ENCODE results near the gene ARL8B.
"Not testable (repeated sequence)": the region's sequence is repeated elsewhere in the genome, so short reads cannot be mapped to it uniquely, and the experiment has no call there.

The ARL8B gene

GRCh38 chr3:5113726-5114125, 8.4 kb upstream of the ARL8B start:
- DNase-seq = not testable (repeated sequence)

GRCh38 chr3:5115506-5116162, 6.5 kb upstream of the ARL8B start:
- DNase-seq = no peak

- no peak for DNase-seq
These were observed 5.6 kb upstream of the ARL8B start for GRCh38 chr3:5116538-5116937.

DNA sequence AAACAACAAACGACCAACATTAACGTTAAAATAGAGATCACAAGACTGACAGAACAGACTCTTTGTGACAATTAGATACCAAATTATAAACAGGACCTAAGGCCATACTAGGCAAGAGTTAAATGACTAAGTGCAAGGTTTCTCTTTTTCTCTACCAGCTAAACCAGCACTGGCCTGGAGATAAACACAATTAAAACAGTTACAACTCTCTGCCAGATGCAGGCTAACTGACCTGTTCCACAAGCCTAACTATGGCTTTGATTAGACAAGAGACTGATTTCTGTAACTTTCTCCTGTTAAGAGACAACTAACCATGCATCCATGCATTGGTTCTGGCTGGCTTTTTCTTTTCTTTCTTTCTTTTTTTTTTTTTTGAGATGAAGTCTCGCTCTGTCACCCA, 1.6 kb upstream of the ARL8B start:
- DNase-seq = no peak

DNA sequence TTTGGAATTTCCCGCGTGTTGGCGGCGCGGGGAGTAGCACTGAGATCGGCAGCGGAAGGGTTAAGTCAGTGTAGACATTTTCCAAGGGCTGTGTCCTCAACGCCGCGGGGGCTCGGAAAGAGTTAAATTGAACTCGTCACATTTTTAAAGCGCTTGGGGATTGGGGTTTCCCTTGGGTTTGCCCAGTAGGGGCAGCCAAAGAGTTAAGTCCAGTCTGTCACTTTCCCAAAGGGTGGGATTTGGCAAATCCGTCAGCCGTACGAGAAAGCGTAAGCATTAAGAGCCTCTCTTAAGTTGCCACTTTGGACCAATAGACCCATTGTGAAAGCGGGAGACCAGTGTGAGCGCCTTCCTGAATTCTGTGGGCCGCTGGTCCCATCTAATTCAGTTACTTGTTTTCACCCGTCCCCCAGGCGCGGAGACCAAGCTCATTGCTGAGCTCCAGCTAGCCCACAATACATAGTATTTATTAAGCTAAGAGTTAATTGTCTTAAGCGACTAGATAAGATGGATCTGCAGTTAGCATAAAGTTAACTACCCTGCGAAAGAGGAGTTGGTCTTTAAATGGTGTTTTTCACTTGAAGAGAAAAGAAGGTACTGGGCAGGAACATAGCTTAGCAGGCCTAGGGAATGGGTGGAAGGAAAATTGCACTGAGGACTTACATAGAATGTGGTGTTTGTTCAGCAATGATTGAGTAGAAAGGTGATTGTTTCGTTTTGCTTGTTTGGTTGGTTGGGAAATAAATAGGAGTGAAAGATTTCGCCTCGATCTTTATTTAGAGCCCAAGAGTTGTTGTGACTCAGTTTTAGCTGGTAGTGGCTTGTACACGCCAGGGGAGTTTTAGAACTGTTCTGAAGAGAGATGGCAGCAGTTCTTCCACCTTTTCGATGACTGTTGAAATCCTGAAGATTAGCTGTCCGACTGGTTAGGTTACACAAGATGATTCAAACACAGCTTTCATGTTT, 932 bp downstream of the ARL8B start:
- DNase-seq = no peak

DNA sequence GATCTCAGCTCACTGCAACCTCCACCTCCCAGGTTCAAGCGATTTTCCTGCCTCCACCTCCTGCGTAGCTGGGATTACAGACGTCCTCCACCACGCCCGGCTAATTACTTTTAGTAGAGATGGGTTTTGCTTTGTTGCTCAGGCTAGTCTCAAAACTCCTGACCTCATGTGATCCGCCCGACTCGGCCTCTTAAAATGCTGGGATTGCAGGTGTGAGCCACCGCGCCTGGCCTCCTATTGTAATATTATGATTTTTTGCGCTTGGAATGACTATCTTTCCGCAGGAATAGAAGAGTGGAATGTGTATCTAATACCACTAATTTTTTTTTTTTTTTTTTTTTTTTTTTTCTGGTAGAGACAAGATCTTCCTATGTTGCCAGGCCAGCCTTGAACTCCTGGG, 1.8 kb downstream of the ARL8B start:
- DNase-seq = no peak

DNA sequence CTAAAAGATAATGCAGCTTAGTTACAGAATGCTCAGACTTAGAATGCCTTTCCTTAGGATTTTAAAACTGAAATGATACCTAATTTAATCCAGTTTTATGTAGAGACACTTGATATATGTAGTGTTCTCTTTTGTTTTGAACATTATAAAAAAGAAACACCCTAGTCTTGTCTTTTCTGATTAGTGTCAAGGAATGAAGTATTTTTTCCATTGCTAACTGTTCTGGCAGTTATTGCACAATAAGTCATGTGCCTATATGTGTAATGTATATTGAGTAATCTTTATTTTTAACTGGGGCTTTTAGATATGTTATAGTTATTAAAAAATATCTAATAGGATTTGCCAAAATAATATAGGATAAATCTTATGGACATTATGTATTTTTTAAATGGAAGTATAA, 4.5 kb downstream of the ARL8B start:
- no peak for DNase-seq

GRCh38 chr3:5128849-5129248, 6.8 kb downstream of the ARL8B start:
- no peak for DNase-seq

- DNase-seq = no peak
These were observed 11.3 kb downstream of the ARL8B start for GRCh38 chr3:5133239-5134018.

DNA sequence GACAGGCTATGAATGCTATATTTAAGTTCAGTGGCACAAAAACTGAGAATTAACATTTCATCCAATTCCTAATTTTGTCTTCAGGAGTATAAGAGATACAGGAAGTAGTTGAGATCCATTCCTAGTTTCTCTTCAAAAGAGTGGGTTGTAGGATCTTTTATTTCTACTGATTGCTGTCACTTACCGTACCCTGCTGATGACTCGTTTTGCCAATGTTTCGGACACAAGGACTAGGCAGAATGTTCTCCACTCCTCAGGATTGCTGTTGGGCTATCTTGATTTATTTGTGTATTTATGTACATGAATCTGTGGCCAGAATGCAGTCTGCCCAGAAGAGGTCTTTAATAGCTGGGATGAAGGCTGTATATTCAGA, 11.9 kb downstream of the ARL8B start:
- DNase-seq = no peak

- DNase-seq = no peak
These were observed 12.4 kb downstream of the ARL8B start for GRCh38 chr3:5134499-5134898.

GRCh38 chr3:5136211-5136918, 14.3 kb downstream of the ARL8B start:
- DNase-seq = no peak

DNA sequence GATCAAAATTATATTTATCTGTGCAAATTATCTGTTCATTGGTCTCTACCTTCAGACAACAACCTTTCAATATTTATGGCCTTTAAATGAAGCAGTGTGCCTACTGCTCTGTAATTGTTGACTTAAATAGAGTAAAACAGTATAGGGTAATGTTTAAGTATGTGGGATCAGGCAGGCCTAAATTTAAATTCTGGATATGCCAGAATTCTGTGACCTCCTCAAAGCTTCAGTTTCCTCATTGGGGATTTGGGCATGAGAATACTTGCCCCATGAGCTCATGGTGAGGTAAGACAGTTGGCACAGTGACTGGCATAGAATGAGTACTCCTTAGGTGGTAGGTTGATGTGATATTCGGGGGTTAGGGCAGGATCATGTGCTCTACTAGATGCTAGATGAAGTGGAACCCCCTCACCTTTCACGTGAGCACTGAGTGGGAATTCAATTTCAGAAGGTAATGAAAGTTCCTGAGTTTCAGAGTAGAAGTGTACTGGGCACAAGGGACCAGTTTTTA, 14.9 kb downstream of the ARL8B start:
- DNase-seq = no peak

DNA sequence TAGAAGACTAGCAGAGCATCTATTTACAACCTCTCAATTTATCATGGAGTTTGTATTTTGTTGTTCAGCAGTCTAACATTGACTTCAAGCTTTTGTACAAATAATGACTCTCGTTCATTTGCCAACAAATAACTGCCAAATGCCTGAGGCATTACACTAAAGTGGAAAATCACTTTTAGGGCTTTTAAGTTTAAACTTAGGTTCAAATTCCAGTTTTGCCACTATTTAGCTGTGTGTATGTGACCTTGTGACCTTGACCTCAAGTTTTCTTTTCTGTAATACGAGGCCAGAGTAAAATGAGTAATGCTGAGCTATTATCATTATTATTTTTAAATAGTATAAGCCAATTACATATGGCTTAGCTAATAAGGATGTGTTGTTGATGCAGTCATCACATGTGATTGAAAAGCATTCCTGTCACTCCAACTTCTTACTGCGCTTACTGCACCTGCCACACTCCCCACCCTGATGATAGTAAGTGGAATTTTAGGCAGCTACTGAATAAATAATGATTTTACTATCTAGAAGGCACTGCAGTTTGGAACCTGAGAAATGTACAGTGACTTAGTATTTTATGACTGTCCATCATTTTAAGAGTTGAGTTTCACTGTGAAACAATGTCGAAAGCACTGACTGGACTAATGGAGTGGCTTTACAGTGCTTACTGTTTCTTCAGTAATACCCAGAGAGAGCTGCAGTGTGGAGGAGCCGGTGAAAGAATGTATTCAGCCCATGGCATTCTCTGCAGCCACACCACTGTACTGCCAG, 16.3 kb downstream of the ARL8B start:
- no peak for DNase-seq

DNA sequence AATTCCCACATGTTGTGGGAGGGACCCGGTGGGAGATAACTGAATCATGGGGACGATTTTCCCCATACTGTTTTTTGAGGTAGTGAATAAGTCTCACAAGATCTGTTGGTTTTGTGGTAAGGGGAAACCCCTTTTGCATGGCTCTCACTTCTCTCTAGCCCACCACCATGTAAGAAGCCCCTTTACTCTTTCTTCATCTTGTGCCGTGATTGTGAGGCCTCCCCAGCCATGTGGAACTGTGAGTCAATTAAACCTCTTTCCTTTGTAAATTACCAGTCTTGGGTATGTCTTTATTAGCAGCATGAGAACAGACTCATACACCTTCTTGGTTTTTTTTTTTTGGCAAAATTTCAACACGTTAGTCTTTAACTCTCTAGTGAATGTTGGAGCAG, 18.1 kb downstream of the ARL8B start:
- DNase-seq = no peak

DNA sequence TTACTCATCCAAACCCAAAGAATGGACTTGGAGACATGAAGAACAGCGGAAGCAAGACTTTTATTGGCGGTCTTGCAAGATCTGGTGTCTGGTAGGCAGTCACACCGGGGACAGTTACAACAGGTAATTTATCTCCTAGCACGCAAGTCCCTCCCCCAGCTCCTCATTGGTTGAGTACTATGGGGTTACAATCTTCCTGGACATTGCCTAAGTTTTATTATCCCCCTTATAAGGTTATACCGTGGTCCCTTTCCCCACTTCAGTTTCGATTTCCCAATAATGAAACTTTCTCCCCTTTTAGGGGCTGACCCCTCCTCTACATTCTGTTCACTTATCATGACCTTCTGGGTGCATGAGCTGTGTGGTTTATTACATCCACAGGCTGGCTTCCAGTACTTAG, 18.7 kb downstream of the ARL8B start:
- no peak for DNase-seq

DNA sequence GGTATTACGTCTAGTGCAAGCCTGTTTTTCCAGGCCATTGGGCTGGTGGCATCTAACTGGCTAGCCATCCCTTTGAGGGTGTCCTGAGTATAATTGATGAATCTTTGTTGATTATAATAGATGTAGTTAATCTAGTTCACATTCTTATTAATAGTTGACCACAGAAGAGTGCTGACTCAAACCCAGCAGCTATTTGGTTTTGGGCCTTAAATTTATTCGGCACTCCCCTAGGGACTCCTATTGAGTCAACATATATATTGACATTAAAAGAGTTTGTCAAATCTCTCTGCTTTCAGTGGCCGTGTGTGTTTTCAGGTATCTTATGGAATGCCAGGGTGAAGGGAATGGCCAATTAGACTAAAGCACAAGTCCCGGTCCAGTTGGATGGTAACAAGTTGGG, 19.7 kb downstream of the ARL8B start:
- no peak for DNase-seq

DNA sequence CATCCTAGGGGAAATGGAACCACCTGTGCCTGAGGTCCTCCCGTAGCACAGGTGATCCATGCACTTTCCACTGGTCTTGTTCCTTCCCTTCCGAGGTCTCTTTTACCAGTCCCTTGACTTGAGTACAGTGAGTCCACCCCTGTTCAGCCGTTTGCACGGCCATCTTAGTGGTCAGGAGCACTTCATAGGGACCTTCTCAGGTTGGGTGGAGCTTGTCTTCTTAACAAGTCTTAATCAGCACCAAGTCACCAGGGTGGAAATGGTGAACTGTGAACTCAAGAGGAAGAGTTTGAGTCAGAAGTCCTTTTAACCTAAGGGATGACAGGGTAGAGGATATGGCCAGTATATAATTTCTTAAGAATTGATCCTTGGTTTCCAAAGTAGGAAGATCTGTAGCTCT, 21.4 kb downstream of the ARL8B start:
- DNase-seq = no peak

- no peak for DNase-seq
These were observed 22.4 kb downstream of the ARL8B start for GRCh38 chr3:5144316-5144994.

GRCh38 chr3:5145120-5145519, 23.0 kb downstream of the ARL8B start:
- DNase-seq = no peak

DNA sequence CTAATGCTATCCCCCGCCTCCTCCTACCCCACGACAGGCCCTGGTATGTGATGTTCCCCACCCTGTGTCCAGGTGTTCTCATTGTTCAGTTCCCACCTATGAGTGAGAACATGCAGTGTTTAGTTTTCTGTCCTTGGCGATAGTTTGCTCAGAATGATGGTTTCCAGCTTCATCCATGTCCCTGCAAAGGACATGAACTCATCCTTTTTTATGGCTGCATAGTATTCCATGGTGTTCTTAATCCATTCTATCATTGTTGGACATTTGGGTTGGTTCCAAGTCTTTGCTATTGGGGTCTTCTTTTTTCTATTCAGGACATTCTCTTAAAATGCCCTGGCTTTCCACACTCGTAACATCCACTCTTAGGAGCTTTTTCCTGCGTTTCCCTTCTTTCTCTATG, 25.1 kb downstream of the ARL8B start:
- not testable (repeated sequence) for DNase-seq

All from NCI-H524 treated with DMSO at 0.1 percent for 48 hours (cell line).